HepG2 (cell line): ENCODE results near the gene CBFA2T2. TPM values are rescaled to one million over a fixed set of nuclear protein-coding genes. Genes with fewer than 3 reads are reported as not detected.

Source experiments
- CBFB ChIP-seq: sonication (generic); formaldehyde crosslinking; IDR thresholded peaks from 2 replicates; pipeline ENCODE4 v1.4.0; 2020; ENCODE audit warnings: missing genetic modification reagents
- IRF2 ChIP-seq: IDR thresholded peaks from 2 replicates; pipeline ENCODE4 v1.6.1; 2018; ENCODE audit warnings: missing genetic modification reagents, missing compliant biosample characterization
- NFKB2 ChIP-seq: sonication (generic); formaldehyde crosslinking; IDR thresholded peaks from 2 replicates; pipeline ENCODE4 v1.4.0; 2020; ENCODE audit warnings: missing genetic modification reagents, borderline replicate concordance
- NR1H2 ChIP-seq: sonication (generic); formaldehyde crosslinking; IDR thresholded peaks from 2 replicates; pipeline ENCODE4 v1.8.1; 2022; ENCODE audit warnings: low read depth, missing genetic modification reagents, borderline replicate concordance
- PITX1 ChIP-seq: sonication (generic); formaldehyde crosslinking; IDR thresholded peaks from 2 replicates; pipeline ENCODE4 v1.5.1; 2020; ENCODE audit warnings: mild to moderate bottlenecking, missing genetic modification reagents
- SMC3 ChIP-seq: IDR thresholded peaks from 2 replicates; pipeline ENCODE4 v1.6.1; 2011; ENCODE audit warnings: low read length, improper control_type of control experiment
- SUZ12 ChIP-seq: fragments of 150-350 bp; IDR thresholded peaks from 2 replicates; pipeline ENCODE4 v1.6.1; 2014; ENCODE audit warnings: low read depth, low read length
- THYN1 ChIP-seq: sonication (generic); formaldehyde crosslinking; IDR thresholded peaks from 2 replicates; pipeline ENCODE4 v1.8.1; 2023; ENCODE audit warnings: low read depth, mild to moderate bottlenecking, moderate library complexity, missing genetic modification reagents, borderline replicate concordance
- TRIM24 ChIP-seq: sonication (generic); formaldehyde crosslinking; IDR thresholded peaks from 2 replicates; pipeline ENCODE4 v1.8.0; 2022; ENCODE audit warnings: mild to moderate bottlenecking, missing genetic modification reagents
- XBP1 ChIP-seq: sonication (generic); formaldehyde crosslinking; IDR thresholded peaks from 2 replicates; pipeline ENCODE4 v1.5.0; 2020; ENCODE audit warnings: missing genetic modification reagents
- YEATS4 ChIP-seq: sonication (generic); formaldehyde crosslinking; IDR thresholded peaks from 2 replicates; pipeline ENCODE4 v1.4.0; 2020; ENCODE audit warnings: missing genetic modification reagents, borderline replicate concordance
- ZBTB20 ChIP-seq: sonication (generic); formaldehyde crosslinking; IDR thresholded peaks from 2 replicates; pipeline ENCODE4 v1.8.1; 2023; ENCODE audit warnings: missing genetic modification reagents, low read depth, mild to moderate bottlenecking, borderline replicate concordance
- ZMYM3 ChIP-seq: sonication (generic); formaldehyde crosslinking; IDR thresholded peaks from 2 replicates; pipeline ENCODE4 v1.5.1; 2020; ENCODE audit warnings: mild to moderate bottlenecking, missing genetic modification reagents
- ZNF30 ChIP-seq: sonication (generic); formaldehyde crosslinking; IDR thresholded peaks from 2 replicates; pipeline ENCODE4 v1.5.0; 2020; ENCODE audit warnings: mild to moderate bottlenecking, missing genetic modification reagents
- ZNF34 ChIP-seq: sonication (generic); formaldehyde crosslinking; IDR thresholded peaks from 2 replicates; pipeline ENCODE4 v1.4.0; 2020; ENCODE audit warnings: mild to moderate bottlenecking, missing genetic modification reagents, borderline replicate concordance
- ZNF564 ChIP-seq: sonication (generic); formaldehyde crosslinking; IDR thresholded peaks from 2 replicates; pipeline ENCODE4 v1.8.1; 2023; ENCODE audit warnings: mild to moderate bottlenecking, missing genetic modification reagents
- ZNF670 ChIP-seq: sonication (generic); formaldehyde crosslinking; IDR thresholded peaks from 2 replicates; pipeline ENCODE4 v1.8.0; 2022; ENCODE audit warnings: mild to moderate bottlenecking, missing genetic modification reagents, borderline replicate concordance
- polyA plus RNA-seq, 8 experiments: library from polyadenylated mRNA; depleted of rRNA in 3 of 8; stranded (reverse) in 7 of 8; unstranded in 1 of 8; fragments of >200 nt; fragmentation: Illumina TruSeq in 4 of 8; extraction: Trizol in 4 of 8; gene quantifications; 2 replicates each; pipeline versions ENCODE4 v1.2.1 to v1.2.3, GENCODE V29; 2011 to 2016; ENCODE audit warnings: low read depth in 4 of 8, missing spikeins in 1 of 8, mixed read lengths in 1 of 8; ENCODE audit not compliant: insufficient read depth in 1 of 8
- total RNA-seq, 5 experiments: library from RNA; depleted of rRNA; stranded (reverse); fragments of >200 nt; fragmentation: Illumina TruSeq; extraction: Trizol; gene quantifications; 2 replicates each; pipeline ENCODE4 v1.2.3, GENCODE V29; 2016; ENCODE audit warnings: low read depth in 1 of 5
- TF ChIP-seq, protein P1 (sequence below): sonication (generic); formaldehyde crosslinking; IDR thresholded peaks from 2 replicates; pipeline ENCODE4 v1.4.0; 2020; ENCODE audit warnings: missing genetic modification reagents, borderline replicate concordance

Gene CBFA2T2
- total and polyA plus RNA-seq, 2 of the 13 experiments (the other 11 are each of a cell fraction or from before 2014, with no cell fraction given): 6.3 to 21.2 TPM

DNA sequence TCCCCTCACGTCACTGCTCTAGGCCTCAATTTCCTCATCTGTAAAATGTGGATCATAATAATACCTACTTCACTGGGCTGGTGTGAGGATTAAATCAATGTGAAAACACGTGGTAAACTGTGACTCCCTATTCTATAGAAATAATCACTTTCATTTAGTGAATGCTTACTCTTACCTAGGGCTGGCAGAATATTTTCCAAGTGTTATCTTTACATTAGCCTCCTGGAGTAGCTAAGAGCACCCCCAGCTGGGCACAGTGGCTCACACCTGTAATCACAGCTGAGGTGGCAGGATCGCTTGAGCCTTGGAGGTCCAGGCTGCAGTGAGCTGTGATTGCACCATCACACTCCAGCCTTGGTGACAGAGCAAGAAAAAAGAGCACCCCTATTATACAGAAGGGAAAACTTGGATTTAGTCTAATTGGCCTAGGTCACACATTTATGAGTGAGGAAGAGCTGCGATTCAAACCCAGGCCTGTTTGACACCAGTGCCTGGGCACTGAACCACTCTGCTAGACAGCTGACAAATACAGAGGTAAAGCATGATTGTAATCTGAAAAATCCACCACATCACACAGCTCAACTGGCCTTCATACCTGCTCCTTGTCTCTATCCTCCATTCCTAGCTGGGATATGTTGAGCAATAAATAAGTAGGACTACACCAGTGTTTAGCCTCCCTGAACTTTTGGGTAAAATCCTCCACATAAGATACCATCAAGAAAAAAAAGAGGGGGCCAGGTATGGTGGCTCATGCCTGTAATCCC, 44.9 kb upstream of the CBFA2T2 start (continued):
- TF ChIP-seq ZNF564 (CRISPR knock-in tag) (no peak), XBP1 (CRISPR knock-in tag) (no peak), TRIM24 (CRISPR knock-in tag) (no peak), IRF2 (CRISPR knock-in tag) (0 out of 2 replicates have a peak, but pooled peaks have one; percentile 20), NFKB2 (CRISPR knock-in tag) (no peak), YEATS4 (CRISPR knock-in tag) (no peak), ZBTB20 (no peak), ZNF30 (CRISPR knock-in tag) (no peak), SUZ12 (no peak), CBFB (CRISPR knock-in tag) (no peak), SMC3 (peak; percentile 37), PITX1 (CRISPR knock-in tag) (peak; percentile 58; the same call in 1 of the 2 replicates), ZMYM3 (CRISPR knock-in tag) (peak; percentile 67; the same call in 1 of the 2 replicates), NR1H2 (no peak), ZNF34 (no peak), ZNF670 (CRISPR knock-in tag) (no peak), THYN1 (CRISPR knock-in tag) (no peak)
- TF ChIP-seq, protein P1, sequence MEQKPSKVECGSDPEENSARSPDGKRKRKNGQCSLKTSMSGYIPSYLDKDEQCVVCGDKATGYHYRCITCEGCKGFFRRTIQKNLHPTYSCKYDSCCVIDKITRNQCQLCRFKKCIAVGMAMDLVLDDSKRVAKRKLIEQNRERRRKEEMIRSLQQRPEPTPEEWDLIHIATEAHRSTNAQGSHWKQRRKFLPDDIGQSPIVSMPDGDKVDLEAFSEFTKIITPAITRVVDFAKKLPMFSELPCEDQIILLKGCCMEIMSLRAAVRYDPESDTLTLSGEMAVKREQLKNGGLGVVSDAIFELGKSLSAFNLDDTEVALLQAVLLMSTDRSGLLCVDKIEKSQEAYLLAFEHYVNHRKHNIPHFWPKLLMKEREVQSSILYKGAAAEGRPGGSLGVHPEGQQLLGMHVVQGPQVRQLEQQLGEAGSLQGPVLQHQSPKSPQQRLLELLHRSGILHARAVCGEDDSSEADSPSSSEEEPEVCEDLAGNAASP: no peak
- TF ChIP-seq, all 625 proteins: peak for 52
